ENCODE data around the gene PPP1R3G. TPM values are rescaled to one million over a fixed set of nuclear protein-coding genes. Genes with fewer than 3 reads are reported as not detected.
"Not testable (repeated sequence)": the region's sequence is repeated elsewhere in the genome, so short reads cannot be mapped to it uniquely, and the experiment has no call there.

PPP1R3G gene
- total RNA-seq, 1 experiment from 2014 or later, result 0.15 TPM

GRCh38 chr6:5120543-5120942 is 35.4 kb downstream of the PPP1R3G start:
- H3K27ac Mint-ChIP-seq; H3K36me3 Mint-ChIP-seq; H3K4me3 Mint-ChIP-seq; CTCF ChIA-PET; DNase-seq (ENCODE audit: low spot score); ATAC-seq; H3K4me1 Mint-ChIP-seq; H3K27me3 Mint-ChIP-seq (ENCODE audit: low read depth); POLR2A ChIA-PET: not testable (repeated sequence)
- peaks cover 13% of the 10 kb centered on the region for H3K9me3 Mint-ChIP-seq
- peak; percentile 39; the same call in 1 of the 2 replicates for TF ChIP-seq NFYB (CRISPR knock-in tag; conservative IDR thresholded peaks at IDR 0.05; ENCODE audit: low read depth)

GRCh38 chr6:5121479-5121878 is 36.3 kb downstream of the PPP1R3G start:
- H3K36me3 Mint-ChIP-seq, result 0 out of 2 replicates have a peak, but pooled peaks cover 7% of the 10 kb centered on the region
- no peak for DNase-seq (ENCODE audit: low spot score)
- no peak for ATAC-seq
- ChIA-PET CTCF (interaction anchor here (0.5 kb wide), 1 partner anchor 93 kb away, joined by 3 read pairs; no protein-coding TSS in a partner anchor), POLR2A (no interaction called here)
- H3K4me3 Mint-ChIP-seq, result no peak overlapping the region
- H3K9me3 Mint-ChIP-seq, result peaks cover 13% of the 10 kb centered on the region
- no peaks in the 10 kb centered on the region for H3K27me3 Mint-ChIP-seq (ENCODE audit: low read depth)
- no peak for TF ChIP-seq ERG (CRISPR knock-in tag; IDR thresholded peaks at IDR 0.05)
- TF ChIP-seq GABPB1 (CRISPR knock-in tag; IDR thresholded peaks at IDR 0.05), result peak; percentile 42; the same call in 1 of the 2 replicates
- no peak for TF ChIP-seq ZNF219 (CRISPR knock-in tag; IDR thresholded peaks at IDR 0.05; ENCODE audit: borderline replicate concordance)
- no peak for TF ChIP-seq E2F4 (CRISPR knock-in tag; IDR thresholded peaks at IDR 0.05; ENCODE audit: borderline replicate concordance, low read depth)
- TF ChIP-seq FOXP1 (CRISPR knock-in tag; IDR thresholded peaks at IDR 0.05; ENCODE audit: borderline replicate concordance), result no peak
- TF ChIP-seq IRF2 (CRISPR knock-in tag; IDR thresholded peaks at IDR 0.05; ENCODE audit: borderline replicate concordance, low read depth), result no peak
- TF ChIP-seq PREB (CRISPR knock-in tag; IDR thresholded peaks at IDR 0.05; ENCODE audit: borderline replicate concordance), result no peak
- no peak for TF ChIP-seq NFATC4 (CRISPR knock-in tag; IDR thresholded peaks at IDR 0.05)
- no peak for TF ChIP-seq ZNF281 (CRISPR knock-in tag; IDR thresholded peaks at IDR 0.05)
- H3K4me1 Mint-ChIP-seq, result peaks cover 14% of the 10 kb centered on the region
- no peak overlapping the region for H3K27ac Mint-ChIP-seq

GRCh38 chr6:5121956-5122355 is 36.8 kb downstream of the PPP1R3G start:
- ATAC-seq, result no peak
- DNase-seq (ENCODE audit: low spot score), result no peak
- ChIA-PET CTCF (interaction anchor here (0.5 kb wide), 1 partner anchor 93 kb away, joined by 3 read pairs; no protein-coding TSS in a partner anchor), POLR2A (no interaction called here)
- peaks cover 15% of the 10 kb centered on the region for H3K4me1 Mint-ChIP-seq
- no peak overlapping the region for H3K4me3 Mint-ChIP-seq
- H3K27me3 Mint-ChIP-seq (ENCODE audit: low read depth), result no peaks in the 10 kb centered on the region
- H3K9me3 Mint-ChIP-seq, result peaks cover 13% of the 10 kb centered on the region
- 0 out of 2 replicates have a peak, but pooled peaks cover 7% of the 10 kb centered on the region for H3K36me3 Mint-ChIP-seq
- no peak overlapping the region for H3K27ac Mint-ChIP-seq
- TF ChIP-seq ZNF512 (CRISPR knock-in tag; IDR thresholded peaks at IDR 0.05; ENCODE audit: borderline replicate concordance) (no peak), ZNF281 (CRISPR knock-in tag; IDR thresholded peaks at IDR 0.05) (no peak), ZNF416 (CRISPR knock-in tag; IDR thresholded peaks at IDR 0.05) (no peak), HMGXB4 (CRISPR knock-in tag; IDR thresholded peaks at IDR 0.05) (no peak)
